ENCODE results near the gene MICU2.

The MICU2 gene

GRCh38 chr13:21583478-21583877, 20.5 kb downstream of the MICU2 start:
- no peak for DNase-seq (ENCODE audit: low read depth)
- TF ChIP-seq CTCF (IDR thresholded peaks at IDR 0.05; ENCODE audit: control insufficient read depth, insufficient read depth, low read depth, low read length, missing control alignments) = no peak
- no peak overlapping the region for H3K4me3 ChIP-seq (ENCODE audit: control insufficient read depth, low read depth, low read length)

GRCh38 chr13:21580736-21581135, 23.2 kb downstream of the MICU2 start:
- H3K4me3 ChIP-seq (ENCODE audit: control insufficient read depth, low read depth, low read length) = no peak overlapping the region
- TF ChIP-seq CTCF (IDR thresholded peaks at IDR 0.05; ENCODE audit: control insufficient read depth, insufficient read depth, low read depth, low read length, missing control alignments) = no peak
- no peak for DNase-seq (ENCODE audit: low read depth)

GRCh38 chr13:21579754-21580316, 24.1 kb downstream of the MICU2 start:
- H3K4me3 ChIP-seq (ENCODE audit: control insufficient read depth, low read depth, low read length) = no peak overlapping the region
- TF ChIP-seq CTCF (IDR thresholded peaks at IDR 0.05; ENCODE audit: control insufficient read depth, insufficient read depth, low read depth, low read length, missing control alignments) = no peak
- DNase-seq (ENCODE audit: low read depth) = no peak

GRCh38 chr13:21578748-21579147, 25.2 kb downstream of the MICU2 start:
- no peak for DNase-seq (ENCODE audit: low read depth)
- no peak for TF ChIP-seq CTCF (IDR thresholded peaks at IDR 0.05; ENCODE audit: control insufficient read depth, insufficient read depth, low read depth, low read length, missing control alignments)
- no peak overlapping the region for H3K4me3 ChIP-seq (ENCODE audit: control insufficient read depth, low read depth, low read length)

GRCh38 chr13:21576426-21576825, 27.5 kb downstream of the MICU2 start:
- no peak for DNase-seq (ENCODE audit: low read depth)
- no peak for TF ChIP-seq CTCF (IDR thresholded peaks at IDR 0.05; ENCODE audit: control insufficient read depth, insufficient read depth, low read depth, low read length, missing control alignments)
- no peak overlapping the region for H3K4me3 ChIP-seq (ENCODE audit: control insufficient read depth, low read depth, low read length)

- TF ChIP-seq CTCF (IDR thresholded peaks at IDR 0.05; ENCODE audit: control insufficient read depth, insufficient read depth, low read depth, low read length, missing control alignments) = no peak
- no peak for DNase-seq (ENCODE audit: low read depth)
- no peak overlapping the region for H3K4me3 ChIP-seq (ENCODE audit: control insufficient read depth, low read depth, low read length)
These were observed 29.9 kb downstream of the MICU2 start for GRCh38 chr13:21573920-21574712.

All from AG09309 (cell line).